IPS-15b (cell line): ENCODE measurements around the gene GGT1.
"Not testable (repeated sequence)": the region's sequence is repeated elsewhere in the genome, so short reads cannot be mapped to it uniquely, and the experiment has no call there.

Experiments used
- H3K27me3 ChIP-seq: one replicate; pipeline ENCODE4 v1.6.1; 2013; ENCODE audit warnings: low read length; ENCODE audit not compliant: control insufficient read depth, insufficient read depth
- H3K36me3 ChIP-seq: one replicate; pipeline ENCODE4 v1.6.1; 2013; ENCODE audit warnings: low read length; ENCODE audit not compliant: control insufficient read depth, insufficient read depth
- H3K4me1 ChIP-seq: one replicate; pipeline ENCODE4 v1.6.1; 2013; ENCODE audit warnings: mild to moderate bottlenecking, low read length; ENCODE audit not compliant: control insufficient read depth, insufficient read depth
- H3K4me3 ChIP-seq: one replicate; pipeline ENCODE4 v1.5.1; 2013; ENCODE audit warnings: low read depth, low read length
- H3K9ac ChIP-seq: one replicate; pipeline ENCODE4 v1.6.1; 2013; ENCODE audit warnings: low read depth, mild to moderate bottlenecking, low read length
- H3K9me3 ChIP-seq: one replicate; pipeline ENCODE4 v1.6.1; 2013; ENCODE audit warnings: mild to moderate bottlenecking, low read length; ENCODE audit not compliant: control insufficient read depth, insufficient read depth

The GGT1 gene

DNA sequence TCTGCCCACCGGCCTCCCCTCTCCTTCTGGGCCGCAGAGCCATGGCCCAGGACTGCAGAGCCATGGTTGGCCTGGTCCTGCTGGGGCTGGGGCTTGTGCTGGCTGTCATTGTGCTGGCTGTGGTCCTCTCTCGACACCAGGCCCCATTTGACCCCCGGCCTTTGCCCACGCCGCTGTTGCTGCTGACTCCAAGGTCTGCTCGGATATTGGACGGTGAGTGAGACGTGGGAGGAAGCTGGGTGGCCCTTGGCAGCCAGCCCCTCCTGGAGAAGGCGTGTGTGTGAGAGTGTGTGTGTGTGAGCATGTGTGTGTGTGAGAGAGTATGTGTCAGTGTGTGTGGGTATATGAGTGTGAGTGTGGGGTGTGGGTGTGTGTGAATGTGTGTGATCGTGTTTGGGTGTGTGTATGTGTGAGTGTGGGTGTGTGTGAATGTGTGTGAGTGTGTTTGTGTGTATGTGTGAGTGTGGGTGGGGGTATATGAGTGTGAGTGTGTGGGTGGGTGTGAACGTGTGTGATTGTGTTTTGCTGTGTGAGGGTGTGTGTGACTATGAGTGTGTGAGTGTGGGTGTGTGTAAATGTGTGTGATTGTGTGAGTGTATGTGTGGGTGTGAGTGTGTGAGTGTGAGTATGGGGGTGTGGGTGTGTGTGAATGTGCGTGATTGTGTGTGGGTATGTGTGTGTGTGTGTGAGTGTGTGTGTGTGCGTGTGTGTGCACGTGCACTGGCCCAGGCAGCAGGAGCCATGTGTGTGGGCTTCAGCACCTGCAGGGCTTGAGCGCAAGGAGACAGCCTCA is 30.4 kb downstream of the GGT1 start:
- not testable (repeated sequence) for H3K9me3 ChIP-seq, H3K36me3 ChIP-seq, H3K4me1 ChIP-seq, H3K9ac ChIP-seq, H3K4me3 ChIP-seq, H3K27me3 ChIP-seq

DNA sequence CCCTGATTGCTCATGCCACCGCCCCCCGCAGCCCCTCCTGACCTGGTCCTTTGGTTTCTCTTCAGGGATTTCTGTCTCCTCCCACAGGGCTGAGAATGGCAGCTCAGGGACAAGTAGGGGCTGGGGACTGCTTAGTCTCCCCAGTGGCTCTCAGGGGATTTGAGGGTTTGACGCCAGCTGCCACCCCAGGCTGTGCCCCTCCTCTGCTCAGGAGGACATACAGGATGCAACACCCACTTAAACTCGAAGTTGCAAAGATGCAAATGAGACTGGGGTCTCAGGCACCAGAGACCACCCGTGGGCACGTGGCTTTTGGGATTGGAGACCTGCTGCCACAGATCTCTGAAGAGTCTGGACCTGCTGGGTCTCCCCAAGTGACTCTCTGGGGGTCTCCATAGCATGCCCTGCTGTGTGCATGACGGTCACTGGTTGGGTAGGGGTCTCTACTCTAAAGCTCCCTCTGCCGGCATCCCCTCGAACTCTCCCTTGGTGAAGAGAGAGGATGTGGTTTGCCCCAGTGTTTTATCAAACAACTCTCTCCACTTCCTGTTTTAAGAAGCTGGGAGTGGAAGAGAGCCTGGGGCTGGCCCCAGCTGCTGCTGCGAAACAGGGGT is 31.9 kb downstream of the GGT1 start:
- not testable (repeated sequence) for H3K9ac ChIP-seq, H3K9me3 ChIP-seq, H3K27me3 ChIP-seq, H3K36me3 ChIP-seq, H3K4me3 ChIP-seq, H3K4me1 ChIP-seq

DNA sequence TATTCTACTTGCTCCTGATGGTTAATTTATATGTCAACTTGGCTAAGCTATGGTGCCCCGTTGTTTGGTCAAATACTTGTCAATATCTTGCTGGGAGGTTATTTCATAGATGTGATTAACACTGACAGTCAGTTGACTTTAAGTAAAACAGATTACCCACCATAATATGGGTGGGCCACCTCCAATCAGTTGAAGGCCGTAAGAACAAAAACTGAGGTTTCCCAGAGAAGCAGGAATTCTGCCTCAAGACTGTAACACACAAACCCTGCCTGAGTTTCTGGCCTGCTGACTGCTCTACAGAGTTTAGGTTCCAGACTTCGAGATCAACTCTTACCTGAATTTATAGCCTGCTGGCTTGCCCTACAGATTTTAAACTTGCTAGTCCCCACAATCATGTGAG is 33.5 kb downstream of the GGT1 start:
- not testable (repeated sequence) for H3K4me1 ChIP-seq, H3K36me3 ChIP-seq, H3K4me3 ChIP-seq, H3K9me3 ChIP-seq, H3K9ac ChIP-seq, H3K27me3 ChIP-seq

DNA sequence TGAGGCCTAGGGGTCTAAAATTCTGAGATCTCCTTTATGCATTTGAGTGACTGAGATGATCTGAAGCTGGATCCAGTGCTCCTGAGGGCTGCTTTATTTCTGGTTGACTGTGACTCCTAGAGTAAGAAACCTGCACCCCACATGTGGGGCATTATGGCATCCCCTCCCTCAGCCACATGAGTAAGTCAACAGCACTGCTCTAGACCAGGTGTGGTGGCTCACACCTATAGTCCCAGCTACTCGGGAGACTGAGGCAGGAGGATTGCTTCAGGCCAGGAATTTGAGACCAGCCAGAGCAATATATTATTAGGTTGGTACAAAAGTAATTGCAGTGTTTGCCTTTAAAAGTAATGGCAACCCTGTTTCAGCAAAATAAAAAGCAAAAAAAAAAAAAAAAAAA is 39.3 kb downstream of the GGT1 start:
- not testable (repeated sequence) for H3K36me3 ChIP-seq, H3K4me3 ChIP-seq, H3K27me3 ChIP-seq, H3K9me3 ChIP-seq, H3K4me1 ChIP-seq, H3K9ac ChIP-seq

DNA sequence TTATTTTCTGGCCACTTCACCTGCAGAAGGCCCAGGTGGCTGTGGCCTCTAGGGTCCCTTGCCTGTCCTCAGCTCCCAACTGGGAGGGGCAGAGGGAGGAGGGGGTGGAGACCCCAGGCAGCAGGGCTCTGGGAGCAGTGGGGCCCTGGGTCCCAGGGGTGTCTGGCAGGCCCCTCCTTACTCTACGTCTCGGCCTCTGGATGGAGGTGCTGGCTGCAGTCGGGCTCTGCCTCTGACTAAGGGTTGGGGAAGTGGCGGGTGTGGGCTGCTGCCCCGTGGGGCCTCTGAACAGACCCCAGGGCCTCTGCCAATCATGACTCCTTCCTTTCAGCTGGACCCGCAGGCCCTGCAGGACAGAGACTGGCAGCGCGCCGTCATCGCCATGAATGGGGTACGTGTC is 41.4 kb downstream of the GGT1 start:
- H3K27me3 ChIP-seq, H3K4me3 ChIP-seq, H3K36me3 ChIP-seq, H3K9ac ChIP-seq, H3K9me3 ChIP-seq, H3K4me1 ChIP-seq: not testable (repeated sequence)

DNA sequence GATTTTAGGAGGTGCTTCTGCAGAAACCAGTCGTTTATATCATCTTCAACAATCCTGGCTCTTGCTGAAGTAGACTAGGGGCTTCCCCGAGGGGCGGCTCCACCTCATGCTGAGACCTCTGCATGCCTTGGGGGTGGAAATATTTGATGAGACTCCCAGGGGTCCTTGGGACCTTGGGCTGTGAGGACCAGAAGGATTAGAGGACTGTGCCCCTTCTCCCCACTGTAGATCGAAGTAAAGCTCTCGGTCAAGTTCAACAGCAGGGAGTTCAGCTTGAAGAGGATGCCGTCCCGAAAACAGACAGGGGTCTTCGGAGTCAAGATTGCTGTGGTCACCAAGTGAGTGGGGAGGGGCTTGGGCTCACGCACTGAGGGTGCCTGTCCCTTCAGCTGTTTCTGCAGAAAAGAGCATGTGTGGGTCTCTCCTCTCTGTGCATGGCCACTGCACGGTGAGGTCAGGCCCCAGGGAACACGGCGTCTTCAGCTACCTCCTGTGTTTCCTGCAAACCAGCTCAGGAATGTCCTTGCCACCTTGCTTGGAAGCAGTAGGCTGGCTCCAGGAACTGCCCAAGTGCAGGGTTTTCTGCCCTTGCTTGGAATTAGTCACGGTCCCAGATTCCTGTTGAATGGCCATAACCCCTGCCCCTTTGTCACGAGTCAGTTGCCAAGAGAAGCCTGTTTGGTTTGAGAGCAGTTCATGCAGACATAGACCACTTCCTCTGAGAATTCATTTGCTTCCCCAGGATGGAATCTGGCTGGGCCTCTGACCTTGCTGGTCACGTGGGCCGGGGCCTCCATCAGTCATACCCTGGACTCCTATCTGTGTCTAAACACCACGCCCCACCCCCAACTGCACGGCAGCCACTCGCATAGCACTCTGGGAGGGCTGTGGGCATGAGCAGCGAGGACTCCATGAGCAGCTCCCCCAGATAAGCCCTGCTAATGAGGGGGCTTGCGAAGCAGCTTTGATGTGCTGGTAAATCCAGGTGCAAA is 42.7 kb downstream of the GGT1 start:
- H3K4me1 ChIP-seq, H3K36me3 ChIP-seq, H3K27me3 ChIP-seq, H3K9me3 ChIP-seq, H3K9ac ChIP-seq, H3K4me3 ChIP-seq: not testable (repeated sequence)

DNA sequence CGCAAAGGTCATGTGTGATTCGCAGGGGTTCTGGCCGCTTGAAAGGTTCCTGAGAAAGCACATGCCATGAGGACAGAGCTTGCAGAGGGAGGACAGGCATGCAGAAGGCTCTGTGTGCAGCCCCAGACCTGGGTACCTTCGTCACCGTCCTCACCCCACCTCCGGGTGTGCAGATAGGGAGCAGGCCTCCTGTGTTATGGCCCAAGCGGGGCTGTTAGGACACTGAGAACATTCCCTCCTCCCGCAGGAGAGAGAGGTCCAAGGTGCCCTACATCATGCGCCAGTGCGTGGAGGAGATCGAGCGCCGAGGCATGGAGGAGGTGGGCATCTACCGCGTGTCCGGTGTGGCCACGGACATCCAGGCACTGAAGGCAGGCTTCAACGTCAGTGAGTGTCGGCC is 43.8 kb downstream of the GGT1 start:
- H3K9me3 ChIP-seq: not testable (repeated sequence)

DNA sequence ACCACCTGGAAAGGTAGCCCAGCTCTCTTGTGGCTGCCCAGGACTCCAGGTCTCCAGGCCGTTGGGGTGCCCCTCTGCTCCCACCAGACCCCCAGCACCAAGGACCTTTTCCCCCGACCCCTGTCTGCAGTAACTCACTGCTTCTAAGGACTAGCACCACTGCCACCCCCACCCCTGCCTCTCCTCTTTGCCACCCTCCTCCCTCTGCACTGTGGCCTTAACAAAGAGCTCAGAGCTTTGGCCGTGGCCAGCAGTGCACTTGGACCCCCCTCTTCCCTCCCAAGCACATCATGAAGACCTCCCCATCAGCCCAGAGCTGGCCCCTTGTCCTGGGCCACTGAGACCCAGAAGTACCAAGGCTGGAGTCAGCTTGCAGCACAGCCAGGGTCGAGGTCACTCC is 46.4 kb downstream of the GGT1 start:
- H3K9ac ChIP-seq, H3K9me3 ChIP-seq, H3K27me3 ChIP-seq, H3K4me1 ChIP-seq, H3K36me3 ChIP-seq, H3K4me3 ChIP-seq: not testable (repeated sequence)

More for the DNA sequence above, 43.8 kb downstream of the GGT1 start:
- not testable (repeated sequence) for H3K4me1 ChIP-seq, H3K4me3 ChIP-seq, H3K36me3 ChIP-seq, H3K27me3 ChIP-seq, H3K9ac ChIP-seq

DNA sequence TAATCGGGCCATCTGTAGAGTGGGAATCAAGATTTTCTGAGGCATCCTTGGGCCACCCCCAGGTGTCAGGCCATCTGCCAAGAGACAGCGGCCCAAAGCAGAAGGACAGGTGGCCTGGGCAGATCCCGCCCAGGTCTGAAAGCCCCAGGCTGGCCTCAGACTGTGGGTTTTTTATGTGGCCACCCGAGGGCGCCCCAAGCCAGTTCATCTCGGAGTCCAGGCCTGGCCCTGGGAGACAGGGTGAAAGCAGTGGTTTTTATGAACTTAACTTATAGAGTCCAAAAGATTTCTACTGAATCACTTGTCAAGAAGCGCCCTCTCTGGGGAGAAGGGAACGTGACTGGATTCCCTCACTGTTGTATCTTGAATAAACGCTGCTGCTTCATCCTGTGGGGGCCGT is 47.9 kb downstream of the GGT1 start:
- H3K27me3 ChIP-seq, H3K36me3 ChIP-seq, H3K9ac ChIP-seq, H3K9me3 ChIP-seq, H3K4me3 ChIP-seq, H3K4me1 ChIP-seq: not testable (repeated sequence)

DNA sequence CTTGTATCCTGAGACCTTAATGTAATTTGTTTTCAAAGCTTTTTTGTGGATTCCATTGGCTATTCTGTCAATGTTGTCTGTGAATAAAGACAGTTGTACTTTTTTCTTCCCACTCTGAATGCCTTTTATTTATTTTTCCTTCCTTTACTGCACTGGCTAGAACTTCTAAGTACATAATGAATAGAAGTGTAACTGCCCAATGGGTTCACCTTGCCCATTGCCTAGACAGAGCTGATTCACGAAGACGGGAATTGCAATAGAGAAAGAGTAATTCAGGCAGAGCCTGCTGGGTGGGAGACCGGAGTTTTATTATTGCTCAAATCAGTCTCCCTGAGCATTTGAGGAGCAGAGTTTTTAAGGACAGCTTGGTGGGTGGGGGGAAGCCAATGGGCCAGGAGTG is 62.4 kb downstream of the GGT1 start:
- H3K9me3 ChIP-seq, H3K27me3 ChIP-seq, H3K9ac ChIP-seq, H3K4me3 ChIP-seq, H3K4me1 ChIP-seq, H3K36me3 ChIP-seq: not testable (repeated sequence)

DNA sequence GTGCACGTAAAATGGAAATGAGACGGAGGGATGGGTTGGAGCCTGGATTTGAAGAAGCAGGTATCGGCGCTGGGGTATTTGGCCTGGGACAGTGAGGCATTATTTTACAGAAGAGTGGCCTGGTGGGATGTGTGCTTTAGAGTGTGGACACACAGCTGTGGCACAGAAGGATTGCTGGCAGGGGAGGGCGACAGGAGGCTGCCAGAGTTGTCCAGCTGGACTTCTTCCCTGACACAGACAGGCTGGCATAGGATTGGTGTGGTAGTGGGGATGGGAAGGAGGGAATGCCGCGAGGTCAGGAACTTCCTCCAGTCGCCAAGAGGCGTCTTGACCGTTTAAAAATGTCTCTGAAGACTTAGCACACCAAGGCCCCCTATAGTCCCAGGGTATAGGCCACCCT is 64.9 kb downstream of the GGT1 start:
- H3K27me3 ChIP-seq, H3K36me3 ChIP-seq, H3K4me3 ChIP-seq, H3K9me3 ChIP-seq, H3K4me1 ChIP-seq, H3K9ac ChIP-seq: not testable (repeated sequence)

DNA sequence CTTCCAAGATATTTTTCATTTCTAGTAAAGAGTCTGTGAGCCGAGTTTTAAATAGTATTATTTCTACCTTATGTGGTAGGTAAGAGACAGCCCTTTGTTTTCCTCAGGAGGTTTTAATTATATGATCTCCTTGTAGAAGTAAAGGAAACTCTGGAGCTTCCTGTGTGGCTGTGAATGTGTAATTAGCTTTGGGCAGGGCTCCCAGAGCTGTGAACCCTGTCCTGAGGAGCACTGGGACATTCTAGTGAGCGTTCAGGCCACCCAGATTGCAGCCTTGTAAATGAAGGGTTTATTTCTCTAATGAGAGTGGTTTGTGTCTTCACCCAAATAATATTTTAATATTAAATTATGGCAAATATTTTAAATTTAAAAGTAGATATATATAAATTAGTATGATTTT is 69.5 kb downstream of the GGT1 start:
- H3K9me3 ChIP-seq, H3K27me3 ChIP-seq, H3K9ac ChIP-seq, H3K4me1 ChIP-seq, H3K36me3 ChIP-seq, H3K4me3 ChIP-seq: not testable (repeated sequence)
